IMR-90 (cell line): ENCODE data around the gene TMEM74B. TPM values are rescaled to one million over a fixed set of nuclear protein-coding genes. Genes with fewer than 3 reads are reported as not detected.

Source experiments
- ATAC-seq: fragments of 200-7000 bp; cut with Tn5 transposase; 2 replicates; pipeline ENCODE4 v1.9.1; 2020; ENCODE audit warnings: low read depth, mild to moderate bottlenecking, moderate library complexity
- BruUV-seq: library from RNA; stranded (reverse); fragments of 400-500 nt; replicated peaks from 2 replicates; lab custom pipeline; 2021; lab: Mats Ljungman, UMichigan
- CTCF ChIA-PET: fragments of 300-600 bp; formaldehyde crosslinking; extraction: SDS; loops from one replicate; lab custom pipeline; 2021; ENCODE audit warnings: antibody characterized with exemption; lab: Yijun Ruan, JAX
- POLR2A ChIA-PET: fragments of 300-600 bp; sonication (Branson Sonifier 250); formaldehyde crosslinking; loops from one replicate; lab custom pipeline; 2022; ENCODE audit warnings: antibody characterized with exemption; ENCODE audit not compliant: unreplicated experiment; lab: Charles Lee
- DNase-seq: peaks from one replicate; pipeline ENCODE4 v3.0.0; 2013
- H2AFZ ChIP-seq: replicated peaks from 2 replicates; pipeline ENCODE3; 2013; ENCODE audit warnings: low read length, mild to moderate bottlenecking; ENCODE audit not compliant: poor library complexity
- H2AK5ac ChIP-seq: 2 replicates; pipeline ENCODE4 v1.6.1; 2013; ENCODE audit warnings: low read depth, low read length, inconsistent platforms
- H2AK9ac ChIP-seq: replicated peaks from 2 replicates; pipeline ENCODE3; 2013; ENCODE audit warnings: mild to moderate bottlenecking, low read depth, low read length, moderate library complexity; ENCODE audit not compliant: poor library complexity
- H2BK120ac ChIP-seq: 2 replicates; pipeline ENCODE4 v1.6.1; 2013; ENCODE audit warnings: low read depth, low read length, inconsistent platforms
- H2BK15ac ChIP-seq: 3 replicates; pipeline ENCODE4 v1.6.1; 2013; ENCODE audit warnings: low read depth, low read length, inconsistent platforms
- H2BK20ac ChIP-seq: 2 replicates; pipeline ENCODE4 v1.6.1; 2013; ENCODE audit warnings: low read depth, mild to moderate bottlenecking, inconsistent platforms, low read length, moderate library complexity
- H2BK5ac ChIP-seq: 2 replicates; pipeline ENCODE4 v1.6.1; 2013; ENCODE audit warnings: mild to moderate bottlenecking, low read depth, low read length, inconsistent platforms; ENCODE audit not compliant: poor library complexity, severe bottlenecking
- H3K14ac ChIP-seq: replicated peaks from 2 replicates; pipeline ENCODE4 v1.6.1; 2013; ENCODE audit warnings: low read depth, low read length, inconsistent platforms
- H3K18ac ChIP-seq: 2 replicates; pipeline ENCODE4 v1.6.1; 2013; ENCODE audit warnings: low read depth, low read length, control low read depth
- H3K23ac ChIP-seq: 2 replicates; pipeline ENCODE4 v1.6.1; 2013; ENCODE audit warnings: low read depth, low read length, inconsistent platforms
- H3K27ac ChIP-seq: 2 replicates; pipeline ENCODE4 v1.5.1; 2013; ENCODE audit warnings: mild to moderate bottlenecking, control low read depth, low read length; ENCODE audit not compliant: insufficient read depth
- H3K27me3 ChIP-seq: 2 replicates; pipeline ENCODE4 v1.6.1; 2013; ENCODE audit warnings: low read length; ENCODE audit not compliant: control insufficient read depth, insufficient read depth
- H3K36me3 ChIP-seq: 2 replicates; pipeline ENCODE4 v1.6.1; 2013; ENCODE audit warnings: low read length, mixed read lengths; ENCODE audit not compliant: control insufficient read depth, insufficient read depth
- H3K4ac ChIP-seq: 2 replicates; pipeline ENCODE4 v1.6.1; 2013; ENCODE audit warnings: low read depth, low read length, inconsistent platforms
- H3K4me1 ChIP-seq: 2 replicates; pipeline ENCODE4 v1.6.1; 2013; ENCODE audit warnings: low read length, mixed read lengths; ENCODE audit not compliant: control insufficient read depth, insufficient read depth
- H3K4me2 ChIP-seq: 2 replicates; pipeline ENCODE4 v1.6.1; 2013; ENCODE audit warnings: low read depth, mild to moderate bottlenecking, control low read depth, low read length, moderate library complexity
- H3K4me3 ChIP-seq: 2 replicates; pipeline ENCODE4 v1.5.1; 2013; ENCODE audit warnings: low read depth, mild to moderate bottlenecking, control low read depth, low read length, moderate library complexity; ENCODE audit not compliant: insufficient read depth
- H3K56ac ChIP-seq: 2 replicates; pipeline ENCODE4 v1.6.1; 2013; ENCODE audit warnings: low read length, inconsistent platforms; ENCODE audit not compliant: insufficient read depth; ENCODE audit errors: extremely low read depth
- H3K79me1 ChIP-seq, 2 experiments: 2 replicates each; pipeline ENCODE4 v1.6.1; 2013; ENCODE audit warnings: low read length in 2 of 2, inconsistent platforms in 1 of 2, low read depth in 1 of 2
- H3K9ac ChIP-seq: 2 replicates; pipeline ENCODE4 v1.6.1; 2013; ENCODE audit warnings: low read depth, low read length, control low read depth
- H3K9me1 ChIP-seq: 2 replicates; pipeline ENCODE4 v1.6.1; 2013; ENCODE audit warnings: low read length, inconsistent platforms; ENCODE audit not compliant: insufficient read depth
- H3K9me3 ChIP-seq: 2 replicates; pipeline ENCODE4 v1.6.1; 2013; ENCODE audit warnings: low read length; ENCODE audit not compliant: control insufficient read depth, insufficient read depth
- H4K20me1 ChIP-seq: 2 replicates; pipeline ENCODE4 v1.6.1; 2013; ENCODE audit warnings: low read length, inconsistent platforms; ENCODE audit not compliant: insufficient read depth
- H4K5ac ChIP-seq: 2 replicates; pipeline ENCODE4 v1.6.1; 2013; ENCODE audit warnings: mild to moderate bottlenecking, low read depth, low read length, control low read depth
- H4K8ac ChIP-seq, 2 experiments: 2 replicates each; pipeline ENCODE4 v1.6.1; 2013; ENCODE audit warnings: low read depth in 2 of 2, low read length in 2 of 2, control low read depth in 1 of 2, inconsistent platforms in 1 of 2
- H4K91ac ChIP-seq: 2 replicates; pipeline ENCODE4 v1.6.1; 2013; ENCODE audit warnings: low read depth, low read length, inconsistent platforms; ENCODE audit not compliant: insufficient read depth
- BHLHE40 ChIP-seq: fragments of 150-350 bp; IDR thresholded peaks from 2 replicates; pipeline ENCODE4 v1.6.1; 2016; ENCODE audit warnings: mild to moderate bottlenecking, low read depth, low read length
- CHD1 ChIP-seq: IDR thresholded peaks from 2 replicates; pipeline ENCODE4 v1.6.1; 2012; ENCODE audit warnings: low read depth, low read length, improper control_type of control experiment
- MAZ ChIP-seq: IDR thresholded peaks from 2 replicates; pipeline ENCODE4 v1.6.1; 2012; ENCODE audit warnings: low read depth, mild to moderate bottlenecking, low read length, improper control_type of control experiment, moderate library complexity, borderline replicate concordance
- RFX5 ChIP-seq: IDR thresholded peaks from 2 replicates; pipeline ENCODE4 v1.8.0; 2012; ENCODE audit warnings: low read depth, mild to moderate bottlenecking, low read length, moderate library complexity
- SMC3 ChIP-seq: fragments of 150-350 bp; IDR thresholded peaks from 2 replicates; pipeline ENCODE4 v1.6.1; 2016; ENCODE audit warnings: low read depth, mild to moderate bottlenecking, antibody characterized with exemption, low read length, moderate library complexity
- WGBS, 2 experiments: methylation state at CpG; one replicate each; pipeline versions ENCODE4 v1.1.5 to v1.1.7; 2013; ENCODE audit warnings: missing lambda C conversion rate in 2 of 2; ENCODE audit not compliant: insufficient read length in 1 of 2; ENCODE audit errors: extremely low coverage in 2 of 2; 5-methylcytosine and 5-hydroxymethylcytosine counted together
- dilution Hi-C: fragments of 300-500 bp; cut with HindIII; formaldehyde crosslinking; loops from one replicate; pipeline ENCODE4 v1.14.3; 2018; ENCODE audit warnings: low sequenced_read_pairs; ENCODE audit not compliant: unreplicated experiment
- in situ Hi-C: fragments of 300-500 bp; cut with MboI; formaldehyde crosslinking; loops from 3 replicates; pipeline ENCODE4 v1.14.3; 2019; ENCODE audit warnings: low sequenced_read_pairs, inconsistent platforms, mixed read lengths
- intact Hi-C: fragments of 100-400 bp; cut with micrococcal nuclease; formaldehyde crosslinking; loops from 2 replicates; pipeline ENCODE4 v1.10.0; 2022
- polyA plus RNA-seq, 3 experiments: library from polyadenylated mRNA; depleted of rRNA; stranded (reverse); fragments of >200 nt; gene quantifications; 2 replicates each; pipeline ENCODE4 v1.2.3, GENCODE V29; 2012; ENCODE audit warnings: low replicate concordance in 1 of 3
- total RNA-seq: library from RNA; depleted of rRNA; stranded (reverse); fragments of >200 nt; gene quantifications from 2 replicates; pipeline ENCODE4 v1.2.3, GENCODE V29; 2012
- TF ChIP-seq, protein P1 (sequence below): conservative IDR thresholded peaks from 2 replicates; pipeline ENCODE4 v1.5.1; 2012; ENCODE audit warnings: mild to moderate bottlenecking, low read depth, low read length, improper control_type of control experiment

Gene TMEM74B
- total and polyA plus RNA-seq, 2 of the 4 experiments (the other 2 are of a cell fraction) = 0.03 TPM; not detected in 1

DNA sequence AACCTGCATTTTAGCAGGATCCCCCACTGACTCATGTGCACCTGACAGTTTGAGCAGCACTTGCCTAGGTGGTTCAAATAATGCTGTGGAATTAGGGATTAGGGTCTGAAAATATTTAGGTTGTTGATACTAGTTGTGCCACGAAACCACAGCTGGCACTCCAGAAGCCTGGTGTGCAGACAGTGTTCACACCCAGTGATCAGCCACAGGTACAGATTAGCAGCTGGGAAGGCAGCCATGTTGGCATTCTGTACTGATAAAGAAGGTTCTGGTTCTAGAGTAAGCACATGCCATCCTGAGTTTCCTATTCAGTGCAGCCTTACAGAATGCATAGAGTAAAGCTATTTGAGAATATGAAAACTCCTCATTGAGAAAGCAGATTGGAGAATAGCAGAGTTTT, 30.1 kb downstream of the TMEM74B start:
- Histone ChIP-seq H2AFZ (no peak overlapping the region), H3K9me1 (peaks cover 4% of the 10 kb centered on the region; the same call in 1 of the 2 replicates), H3K9ac (no peak overlapping the region), H3K27ac (no peak overlapping the region), H2BK20ac (no peak overlapping the region), H3K56ac (no peak overlapping the region), H4K20me1 (peaks cover 5% of the 10 kb centered on the region), H3K4me1 (no peaks in the 10 kb centered on the region), H2AK5ac (no peak overlapping the region), H3K27me3 (no peaks in the 10 kb centered on the region), H2BK5ac (no peak overlapping the region), H3K18ac (no peak overlapping the region), H3K36me3 (peaks cover 17% of the 10 kb centered on the region), H2BK15ac (no peak overlapping the region), H3K23ac (no peak overlapping the region), H2AK9ac (no peak overlapping the region), H2BK120ac (no peak overlapping the region), H3K79me1 (peaks cover 20 to 23% of the 10 kb centered on the region in 2 experiments), H3K9me3 (no peaks in the 10 kb centered on the region), H3K4ac (no peak overlapping the region), H4K5ac (no peak overlapping the region), H4K8ac (no peak overlapping the region), H4K91ac (no peak overlapping the region), H3K4me3 (no peak overlapping the region), H3K14ac (no peak overlapping the region), H3K4me2 (no peak overlapping the region)
- POLR2A ChIA-PET = no interaction called here
- dilution Hi-C loops (no loop called here), intact Hi-C loops (no loop called here), in situ Hi-C loops (no loop called here)
- ATAC-seq = no peak
- WGBS, 2 experiments = 100% methylated on average over 1 of the region's 1 CpG; no CpG with 5 or more reads in 1 of the 2 experiments
- CTCF ChIA-PET = no interaction called here
- no TSS peak for BruUV-seq
- no peak for DNase-seq
- TF ChIP-seq, protein P1, sequence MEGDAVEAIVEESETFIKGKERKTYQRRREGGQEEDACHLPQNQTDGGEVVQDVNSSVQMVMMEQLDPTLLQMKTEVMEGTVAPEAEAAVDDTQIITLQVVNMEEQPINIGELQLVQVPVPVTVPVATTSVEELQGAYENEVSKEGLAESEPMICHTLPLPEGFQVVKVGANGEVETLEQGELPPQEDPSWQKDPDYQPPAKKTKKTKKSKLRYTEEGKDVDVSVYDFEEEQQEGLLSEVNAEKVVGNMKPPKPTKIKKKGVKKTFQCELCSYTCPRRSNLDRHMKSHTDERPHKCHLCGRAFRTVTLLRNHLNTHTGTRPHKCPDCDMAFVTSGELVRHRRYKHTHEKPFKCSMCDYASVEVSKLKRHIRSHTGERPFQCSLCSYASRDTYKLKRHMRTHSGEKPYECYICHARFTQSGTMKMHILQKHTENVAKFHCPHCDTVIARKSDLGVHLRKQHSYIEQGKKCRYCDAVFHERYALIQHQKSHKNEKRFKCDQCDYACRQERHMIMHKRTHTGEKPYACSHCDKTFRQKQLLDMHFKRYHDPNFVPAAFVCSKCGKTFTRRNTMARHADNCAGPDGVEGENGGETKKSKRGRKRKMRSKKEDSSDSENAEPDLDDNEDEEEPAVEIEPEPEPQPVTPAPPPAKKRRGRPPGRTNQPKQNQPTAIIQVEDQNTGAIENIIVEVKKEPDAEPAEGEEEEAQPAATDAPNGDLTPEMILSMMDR = no peak
- TF ChIP-seq BHLHE40 (no peak), CHD1 (no peak), RFX5 (no peak), MAZ (no peak), SMC3 (no peak)
